Heart right ventricle (tissue), 16 donors: ENCODE measurements around the gene GLRX5. TPM values are rescaled to one million over a fixed set of nuclear protein-coding genes. Genes with fewer than 3 reads are reported as not detected.

Experiments
- ATAC-seq, 8 donors: fragments of 200-7000 bp; cut with Tn5 transposase; one replicate each; pipeline ENCODE4 v1.9.1; 2020; ENCODE audit warnings: mild to moderate bottlenecking in 8 of 8, moderate library complexity in 8 of 8, moderate number of reproducible peaks in 1 of 8
- DNase-seq, 2 donors: peaks; one replicate each; pipeline ENCODE4 v3.0.0-alpha.2; 2020
- H3K27ac ChIP-seq, 10 donors: fragments of 200-600 bp; sonication (generic) in 2 of 10; one replicate each; pipeline versions ENCODE4 v1.5.0 to v1.8.0; 2020 to 2022; ENCODE audit warnings: mild to moderate bottlenecking in 3 of 10
- H3K27me3 ChIP-seq, 7 donors: fragments of 200-600 bp; one replicate each; pipeline ENCODE4 v1.8.0; 2021 to 2022; ENCODE audit warnings: mild to moderate bottlenecking in 2 of 7
- H3K36me3 ChIP-seq, 9 donors: fragments of 200-600 bp; sonication (generic) in 1 of 9; one replicate each; pipeline versions ENCODE4 v1.5.0 to v1.8.0; 2020 to 2022; ENCODE audit warnings: mild to moderate bottlenecking in 2 of 9
- H3K4me1 ChIP-seq, 9 donors: fragments of 200-600 bp; sonication (generic) in 1 of 9; one replicate each; pipeline versions ENCODE4 v1.5.0 to v1.8.0; 2020 to 2022; ENCODE audit warnings: mild to moderate bottlenecking in 4 of 9
- H3K4me3 ChIP-seq, 10 donors: fragments of 200-600 bp; sonication (generic) in 2 of 10; one replicate each; pipeline versions ENCODE4 v1.5.0 to v1.8.0; 2020 to 2022; ENCODE audit warnings: mild to moderate bottlenecking in 7 of 10, moderate library complexity in 2 of 10
- H3K9me3 ChIP-seq, 11 donors: fragments of 200-600 bp in 10 of 11; sonication (generic) in 2 of 11; one replicate each; pipeline versions ENCODE4 v1.5.0 to v1.8.0; 2013 to 2022; ENCODE audit warnings: mild to moderate bottlenecking in 2 of 11, control low read depth in 1 of 11, moderate library complexity in 1 of 11
- WGBS, 2 donors: extraction: QIAGEN DNeasy Blood & Tissue Kit; methylation state at CpG; one replicate each; pipeline ENCODE4 v1.1.7; 2013; ENCODE audit warnings: inconsistent platforms in 1 of 2; 5-methylcytosine and 5-hydroxymethylcytosine counted together
- intact Hi-C, 10 donors: fragments of 100-400 bp; cut with DNase I; formaldehyde crosslinking; loops; one replicate each; pipeline versions ENCODE4 v1.11.1 to v1.14.2; 2022
- polyA plus RNA-seq, 2 donors: library from polyadenylated mRNA; stranded (reverse); fragments of 200-250 nt; gene quantifications; one replicate each; pipeline ENCODE4 v1.2.3, GENCODE V29; 2013
- total RNA-seq, 10 donors: library from RNA; stranded (reverse); fragmentation: NEBNext Ultra II Directional in 3 of 10; extraction: Animal tissue kit (Norgen Biotek cat#: 25700) in 3 of 10; gene quantifications; one replicate each; pipeline versions ENCODE4 v1.2.1 to v1.2.4, GENCODE V29; 2021 to 2023
- TF ChIP-seq, protein P1 (sequence below), 9 donors: fragments of 200-600 bp; sonication (generic) in 2 of 9; IDR thresholded peaks; one replicate each; pipeline versions ENCODE4 v1.5.0 to v1.8.0; 2021 to 2022; ENCODE audit warnings: antibody characterized with exemption in 9 of 9, mild to moderate bottlenecking in 5 of 9, moderate library complexity in 1 of 9
- donor health status: Arrhythmogenic right ventricular cardiomyopathy.
- donor health status: ischemic (EF 13 %, LVEDD 7.1; RV severe dilation, severe dysfunction).
- donor health status: healthy with polysubstance abuse.
- donor health status: DM: no; HTN: yes; CAD: no.
- donor health status: DM: no; HTN: no; CAD: no.
- donor health status: ischemic (EF 25% LVEDD 6.9; RV normal size, moderate dysfunction).
- donor health status: ischemic (EF 25% LVEDD 5.7; RV mildly dilated, moderate dysfunction).
- donor health status: healthy.
- donor health status: DM: yes; HTN: yes; CAD: no.
- donor health status: Ischemic cardiomyopathy.
- donor health status: ischemic (EF 35%, LVEDD 5.7; RV mildly dilated, moderate dysfunction).
- donor health status: nonischemic (EF 11% LVEDD 7.7; RV severe dilation, severe dysfunction).
- donor health status: DM: yes; HTN: yes; CAD: no.
- donor health status: PGD.
- donor health status: ischemic (EF 29% LVEDD 5.4; RV normal size, mild dysfunction).
- donor health status: nonischemic (EF 23%, LVEDD 6.1; RV moderate dilation, normal function).

The GLRX5 gene
- total and polyA plus RNA-seq, 12 donors, result 49.8 to 121 (median 86.8) TPM

DNA sequence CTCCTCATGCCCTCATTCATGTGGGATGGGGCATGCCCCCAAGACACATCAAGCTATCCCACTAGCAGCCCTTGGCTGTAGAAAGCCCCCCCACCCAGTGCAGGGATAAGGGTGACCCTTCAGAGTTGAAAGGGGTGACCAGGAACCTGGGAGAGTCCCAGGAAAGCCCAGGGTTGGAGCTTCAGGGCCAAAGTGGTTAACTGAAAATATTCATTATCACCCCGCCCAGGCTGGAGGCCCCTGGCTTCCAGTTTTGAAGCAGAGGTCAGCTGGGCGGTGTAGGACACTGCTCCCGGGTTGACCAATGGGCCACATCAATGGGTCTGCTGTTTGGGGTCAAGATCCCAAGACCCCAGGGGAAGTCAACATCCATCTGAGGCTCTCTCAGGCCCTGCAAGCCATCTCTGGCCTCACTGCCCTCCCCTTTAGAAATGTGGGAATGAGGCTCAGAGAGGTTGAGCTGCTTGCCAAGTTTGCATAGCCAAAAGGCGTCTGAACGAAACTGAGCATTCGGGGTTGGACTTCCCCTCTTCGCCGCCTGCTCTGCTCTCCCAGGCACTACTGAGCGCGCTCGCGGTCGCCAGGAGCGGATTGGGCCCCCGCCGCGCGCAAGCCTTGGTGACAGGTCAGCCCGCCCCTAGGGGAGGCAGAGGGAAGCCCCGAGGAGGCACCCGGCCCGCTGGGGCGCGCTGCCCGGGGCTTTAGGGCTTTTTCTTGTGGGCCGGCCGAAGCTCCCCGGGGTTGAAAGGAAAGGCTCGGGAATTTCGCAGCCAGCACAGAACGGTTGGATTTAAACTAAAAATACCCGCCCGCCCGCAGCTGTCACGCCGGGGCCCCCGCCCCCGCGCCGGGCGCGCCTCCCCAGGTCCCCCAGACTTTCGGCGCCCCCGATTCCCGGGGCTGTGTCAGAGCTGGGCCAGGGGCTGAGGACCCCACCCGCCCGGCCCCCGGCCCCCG lies 19.0 kb upstream of the GLRX5 start:
- WGBS, 2 donors, result 2 to 3% methylated on average over 46 to 50 of the region's 50 CpGs
- ATAC-seq (peak; percentile 61 to 82 (median 76)), DNase-seq (peak; percentile 77 to 80)
- peak overlapping the region; percentile 67 to 95 (median 92) for H3K27ac ChIP-seq
- H3K27me3 ChIP-seq, result no peaks in the 10 kb centered on the region
- no peaks in the 10 kb centered on the region for H3K9me3 ChIP-seq
- H3K4me1 ChIP-seq, result peaks cover 24 to 78% (median 59%) of the 10 kb centered on the region in 9 donors
- TF ChIP-seq, protein P1, sequence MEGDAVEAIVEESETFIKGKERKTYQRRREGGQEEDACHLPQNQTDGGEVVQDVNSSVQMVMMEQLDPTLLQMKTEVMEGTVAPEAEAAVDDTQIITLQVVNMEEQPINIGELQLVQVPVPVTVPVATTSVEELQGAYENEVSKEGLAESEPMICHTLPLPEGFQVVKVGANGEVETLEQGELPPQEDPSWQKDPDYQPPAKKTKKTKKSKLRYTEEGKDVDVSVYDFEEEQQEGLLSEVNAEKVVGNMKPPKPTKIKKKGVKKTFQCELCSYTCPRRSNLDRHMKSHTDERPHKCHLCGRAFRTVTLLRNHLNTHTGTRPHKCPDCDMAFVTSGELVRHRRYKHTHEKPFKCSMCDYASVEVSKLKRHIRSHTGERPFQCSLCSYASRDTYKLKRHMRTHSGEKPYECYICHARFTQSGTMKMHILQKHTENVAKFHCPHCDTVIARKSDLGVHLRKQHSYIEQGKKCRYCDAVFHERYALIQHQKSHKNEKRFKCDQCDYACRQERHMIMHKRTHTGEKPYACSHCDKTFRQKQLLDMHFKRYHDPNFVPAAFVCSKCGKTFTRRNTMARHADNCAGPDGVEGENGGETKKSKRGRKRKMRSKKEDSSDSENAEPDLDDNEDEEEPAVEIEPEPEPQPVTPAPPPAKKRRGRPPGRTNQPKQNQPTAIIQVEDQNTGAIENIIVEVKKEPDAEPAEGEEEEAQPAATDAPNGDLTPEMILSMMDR (IDR thresholded peaks at IDR 0.05), result peak; percentile 16 to 58 (median 41)
- H3K4me3 ChIP-seq, result peak overlapping the region; percentile 36 to 86 (median 80)
- H3K36me3 ChIP-seq, result peaks cover 0 to 3% (median 0%) of the 10 kb centered on the region in 9 donors
- intact Hi-C loops, result loop anchor here in 2 of 10 donors (5.0 kb wide), 2 partner anchors 34 to 44 kb away; no protein-coding TSS in a partner anchor

DNA sequence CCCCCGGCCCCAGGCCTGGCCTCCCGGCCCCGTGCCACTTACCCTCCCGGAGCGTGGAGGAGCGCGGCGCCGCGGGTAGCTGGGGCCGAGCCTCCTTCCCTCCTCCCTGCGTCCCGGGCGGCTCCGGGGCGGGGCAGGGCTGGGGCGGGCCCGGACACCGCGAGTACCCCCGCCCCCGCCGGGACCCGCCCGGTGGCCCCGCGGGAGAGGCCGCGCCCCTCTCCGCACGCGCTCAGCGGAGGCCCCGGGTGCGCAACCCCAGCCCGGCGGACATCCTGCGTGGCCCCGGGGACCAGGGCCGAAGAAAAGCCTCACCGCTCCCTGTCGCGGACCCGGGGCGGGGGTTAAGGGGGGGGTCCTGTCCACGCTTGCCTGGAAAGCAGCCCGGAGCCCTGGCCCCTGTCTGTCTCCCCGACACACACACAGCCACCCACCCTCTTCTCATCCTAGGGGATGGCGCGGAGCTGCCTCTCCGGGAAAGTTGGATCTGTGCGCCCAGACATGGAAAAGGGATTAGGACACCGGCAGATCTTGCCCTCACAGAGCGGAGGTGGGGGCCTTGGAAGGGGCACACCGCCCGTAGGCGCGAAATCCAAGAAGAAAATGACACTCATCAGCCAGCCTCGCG lies 18.2 kb upstream of the GLRX5 start, which contains the start of gene SYNE3:
TSS of gene SYNE3 (minus strand) at position 97 of the 628 bp plus-strand sequence. CDS start 40,829 bp downstream, outside the sequence.
- 2 to 5% methylated on average over 33 to 59 of the region's 60 CpGs for WGBS, 2 donors
- peaks cover 24 to 83% (median 59%) of the 10 kb centered on the region in 9 donors for H3K4me1 ChIP-seq
- TF ChIP-seq, protein P1 (IDR thresholded peaks at IDR 0.05), result no peak

DNA sequence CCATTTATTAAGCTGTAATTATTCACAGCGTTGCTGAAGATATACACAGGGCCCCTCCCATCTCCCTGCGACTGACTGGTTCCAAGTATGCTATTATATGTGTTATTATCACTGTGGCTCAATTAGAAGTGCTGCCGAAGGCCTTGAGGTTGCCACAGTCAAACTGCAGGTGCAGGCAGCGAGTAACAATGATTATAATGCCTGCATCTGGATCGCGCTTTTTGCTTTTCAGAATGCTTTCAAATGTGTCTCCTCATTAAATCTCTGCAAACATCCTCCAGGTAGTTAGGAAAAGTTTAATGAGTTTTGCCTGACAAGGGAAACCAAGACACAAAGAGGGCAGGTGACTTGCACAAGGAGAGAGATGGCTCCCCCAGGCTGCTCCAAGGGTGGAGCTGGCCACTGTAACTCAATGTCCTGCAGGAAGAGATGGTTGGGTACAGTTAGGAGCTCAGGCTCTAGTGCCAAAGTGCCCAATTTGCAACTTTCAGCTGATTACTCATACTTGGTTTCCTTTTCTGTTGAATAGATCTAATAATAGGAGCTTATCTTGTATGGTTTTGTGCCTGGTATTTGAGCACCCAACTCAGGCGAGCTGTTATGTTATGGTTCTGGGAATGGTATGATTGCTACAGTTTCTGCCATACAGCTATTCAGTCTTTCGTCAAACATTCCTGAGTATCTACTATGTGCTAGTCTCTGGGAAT lies 16.7 kb upstream of the GLRX5 start:
- DNase-seq (no peak), ATAC-seq (peak in 6 of 8 donors; percentile 7 to 49 (median 18))
- Histone ChIP-seq H3K36me3 (no peaks in the 10 kb centered on the region), H3K4me1 (peaks cover 24 to 94% (median 61%) of the 10 kb centered on the region in 9 donors), H3K27ac (peak overlapping the region; percentile 11 to 95 (median 92)), H3K27me3 (no peaks in the 10 kb centered on the region), H3K4me3 (peak overlapping the region in 1 of 10 donors; percentile 5), H3K9me3 (no peaks in the 10 kb centered on the region)
- intact Hi-C loops, result loop anchor here in 2 of 10 donors (5.0 kb wide), 2 partner anchors 36 to 46 kb away; no protein-coding TSS in a partner anchor
- 52 to 58% methylated on average over 8 of the region's 8 CpGs for WGBS, 2 donors
- TF ChIP-seq, protein P1 (IDR thresholded peaks at IDR 0.05), result no peak

More for the DNA sequence above, 18.2 kb upstream of the GLRX5 start, which contains the start of gene SYNE3:
- ATAC-seq (peak; percentile 55 to 86 (median 74)), DNase-seq (peak; percentile 55 to 80)
- peak within 1 kb of the TSS; percentile 67 to 95 (median 92) for H3K27ac ChIP-seq
- no peaks in the 10 kb centered on the region for H3K9me3 ChIP-seq
- H3K27me3 ChIP-seq, result no peaks in the 10 kb centered on the region
- H3K4me3 ChIP-seq, result peak within 1 kb of the TSS; percentile 36 to 86 (median 80)
- intact Hi-C loops, result loop anchor here in 2 of 10 donors (5.0 kb wide), 2 partner anchors 34 to 44 kb away; no protein-coding TSS in a partner anchor
- peaks cover 0 to 3% (median 0%) of the 10 kb centered on the region in 9 donors for H3K36me3 ChIP-seq
